Keratinocyte (primary cell): ENCODE results near the gene NCBP1. TPM values are rescaled to one million over a fixed set of nuclear protein-coding genes. Genes with fewer than 3 reads are reported as not detected.

Experiments
- DNase-seq: peaks from one replicate; pipeline ENCODE4 v3.0.0-alpha.2; 2011; ENCODE audit warnings: low read depth, missing footprints, low spot score
- FAIRE-seq: peaks from 2 replicates; lab custom pipeline; 2011; peaks lifted over from hg19 to GRCh38; lab: Jason Lieb, UNC
- H2AFZ ChIP-seq: 2 replicates; pipeline ENCODE4 v1.6.0; 2012; ENCODE audit warnings: low read length, control low read depth, inconsistent platforms; ENCODE audit not compliant: control insufficient read depth
- H3K27ac ChIP-seq: 2 replicates; pipeline ENCODE4 v1.5.1; 2011; ENCODE audit warnings: low read length; ENCODE audit not compliant: control insufficient read depth, insufficient read depth
- H3K27me3 ChIP-seq: 3 replicates; pipeline ENCODE4 v1.6.0; 2011; ENCODE audit warnings: low read length; ENCODE audit not compliant: control insufficient read depth, insufficient read depth; ENCODE audit errors: extremely low read depth
- H3K36me3 ChIP-seq, 2 experiments: 2 replicates in 1 of 2; 3 replicates in 1 of 2; pipeline ENCODE4 v1.5.1; 2011; ENCODE audit warnings: low read length in 2 of 2, mild to moderate bottlenecking in 1 of 2; ENCODE audit not compliant: control insufficient read depth in 2 of 2, insufficient read depth in 2 of 2; ENCODE audit errors: extremely low read depth in 1 of 2
- H3K4me1 ChIP-seq: 3 replicates; pipeline ENCODE4 v1.5.1; 2011; ENCODE audit warnings: low read length; ENCODE audit not compliant: control insufficient read depth, insufficient read depth; ENCODE audit errors: extremely low read depth
- H3K4me2 ChIP-seq: 3 replicates; pipeline ENCODE4 v1.6.0; 2011; ENCODE audit warnings: low read depth, low read length; ENCODE audit not compliant: control insufficient read depth, insufficient read depth; ENCODE audit errors: extremely low read depth
- H3K4me3 ChIP-seq, 3 experiments: fragments of 200-600 bp in 1 of 3; sonication (generic) in 1 of 3; 2 replicates in 2 of 3; 3 replicates in 1 of 3; pipeline ENCODE4 v1.5.1; 2011 to 2016; ENCODE audit warnings: low read length in 3 of 3, mild to moderate bottlenecking in 3 of 3, control low read depth in 2 of 3, inconsistent platforms in 1 of 3, low read depth in 1 of 3, mixed read lengths in 1 of 3, mixed run types in 1 of 3, moderate library complexity in 1 of 3; ENCODE audit not compliant: control insufficient read depth in 2 of 3, insufficient read depth in 2 of 3; ENCODE audit errors: extremely low read depth in 1 of 3
- H3K79me2 ChIP-seq: 2 replicates; pipeline ENCODE4 v1.6.0; 2012; ENCODE audit warnings: low read length; ENCODE audit not compliant: control insufficient read depth, insufficient read depth
- H3K9ac ChIP-seq: 3 replicates; pipeline ENCODE4 v1.6.0; 2011; ENCODE audit warnings: low read length; ENCODE audit not compliant: control insufficient read depth, insufficient read depth; ENCODE audit errors: extremely low read depth
- H3K9me1 ChIP-seq: 3 replicates; pipeline ENCODE4 v1.6.0; 2011; ENCODE audit warnings: low read length; ENCODE audit not compliant: control insufficient read depth, insufficient read depth; ENCODE audit errors: extremely low read depth
- H3K9me3 ChIP-seq: 2 replicates; pipeline ENCODE4 v1.5.1; 2012; ENCODE audit warnings: low read depth, low read length; ENCODE audit not compliant: control insufficient read depth
- H4K20me1 ChIP-seq: 3 replicates; pipeline ENCODE4 v1.6.0; 2011; ENCODE audit warnings: low read length; ENCODE audit not compliant: control insufficient read depth, insufficient read depth; ENCODE audit errors: extremely low read depth
- CTCF ChIP-seq, 3 experiments: IDR thresholded peaks in 1 of 3; conservative IDR thresholded peaks in 1 of 3; optimal IDR thresholded peaks in 1 of 3; 2 replicates in 2 of 3; 3 replicates in 1 of 3; pipeline versions ENCODE3 to v1.5.1; 2011; ENCODE audit warnings: low read length in 3 of 3, mild to moderate bottlenecking in 3 of 3, moderate library complexity in 2 of 3, control low read depth in 1 of 3, inconsistent platforms in 1 of 3; ENCODE audit not compliant: insufficient read depth in 2 of 3; ENCODE audit errors: extremely low read depth in 1 of 3
- EZH2 ChIP-seq: IDR thresholded peaks from one replicate; pipeline ENCODE4 v1.6.1; 2012; ENCODE audit warnings: inconsistent platforms, mild to moderate bottlenecking, low read length, moderate library complexity
- dilution Hi-C: fragments of 300-500 bp; cut with MboI; formaldehyde crosslinking; loops from one replicate; pipeline ENCODE4 v1.7.0; 2020; ENCODE audit warnings: low sequenced_read_pairs; ENCODE audit not compliant: extremely low pct_ligation_motif_present
- polyA plus RNA-seq, 5 experiments: library from polyadenylated mRNA; depleted of rRNA in 3 of 5; stranded (reverse) in 3 of 5; stranded (forward) in 1 of 5; unstranded in 1 of 5; fragments of >200 nt; gene quantifications; 1 replicate in 1 of 5; 2 replicates in 3 of 5; 3 replicates in 1 of 5; pipeline versions ENCODE4 v1.2.1 to v1.2.3, GENCODE V29; 2011 to 2012; ENCODE audit warnings: missing spikeins in 2 of 5, low read depth in 1 of 5, low replicate concordance in 1 of 5

NCBP1 gene
- polyA plus RNA-seq, 1 donor (not counting 4 experiments of a cell fraction or from before 2014, with no cell fraction given) = 38.6 TPM

GRCh38 chr9:97659771-97660170, 26.1 kb downstream of the NCBP1 start:
- Histone ChIP-seq H3K4me3 (no peak overlapping the region), H3K9me1 (no peaks in the 10 kb centered on the region), H3K27ac (no peak overlapping the region), H3K4me2 (no peak overlapping the region), H2AFZ (no peak overlapping the region), H3K36me3 (peaks cover 23 to 44% of the 10 kb centered on the region in 2 experiments), H3K4me1 (no peaks in the 10 kb centered on the region), H3K79me2 (no peaks in the 10 kb centered on the region), H3K9ac (no peak overlapping the region), H3K9me3 (no peaks in the 10 kb centered on the region), H3K27me3 (no peaks in the 10 kb centered on the region), H4K20me1 (no peaks in the 10 kb centered on the region)
- no peak for TF ChIP-seq EZH2
- no peak for TF ChIP-seq CTCF (optimal IDR thresholded peaks at IDR 0.05 in 1 of 3, IDR thresholded peaks at IDR 0.05 in 1 of 3, conservative IDR thresholded peaks at IDR 0.05 in 1 of 3; ENCODE audit: extremely low read depth in 1 of 3, insufficient read depth in 2 of 3, low read length in 3 of 3)
- FAIRE-seq (no peak), DNase-seq (no peak)
- dilution Hi-C loops = no loop called here

GRCh38 chr9:97660340-97660739, 26.7 kb downstream of the NCBP1 start:
- H3K4me1 ChIP-seq = no peaks in the 10 kb centered on the region
- H3K27me3 ChIP-seq = no peaks in the 10 kb centered on the region
- dilution Hi-C loops = no loop called here
- no peaks in the 10 kb centered on the region for H3K9me1 ChIP-seq
- no peak overlapping the region for H3K4me3 ChIP-seq
- H3K79me2 ChIP-seq = no peaks in the 10 kb centered on the region
- FAIRE-seq (no peak), DNase-seq (no peak)
- H3K36me3 ChIP-seq = peaks cover 26 to 44% of the 10 kb centered on the region in 2 experiments
- H4K20me1 ChIP-seq = no peaks in the 10 kb centered on the region
- H3K27ac ChIP-seq = no peak overlapping the region
- no peak for TF ChIP-seq CTCF (optimal IDR thresholded peaks at IDR 0.05 in 1 of 3, IDR thresholded peaks at IDR 0.05 in 1 of 3, conservative IDR thresholded peaks at IDR 0.05 in 1 of 3; ENCODE audit: extremely low read depth in 1 of 3, insufficient read depth in 2 of 3, low read length in 3 of 3)
- TF ChIP-seq EZH2 = no peak
- H3K9ac ChIP-seq = no peak overlapping the region
- no peak overlapping the region for H3K4me2 ChIP-seq
- H2AFZ ChIP-seq = no peak overlapping the region
- no peaks in the 10 kb centered on the region for H3K9me3 ChIP-seq
